ENCODE data around the gene SALL4.

The SALL4 gene

DNA sequence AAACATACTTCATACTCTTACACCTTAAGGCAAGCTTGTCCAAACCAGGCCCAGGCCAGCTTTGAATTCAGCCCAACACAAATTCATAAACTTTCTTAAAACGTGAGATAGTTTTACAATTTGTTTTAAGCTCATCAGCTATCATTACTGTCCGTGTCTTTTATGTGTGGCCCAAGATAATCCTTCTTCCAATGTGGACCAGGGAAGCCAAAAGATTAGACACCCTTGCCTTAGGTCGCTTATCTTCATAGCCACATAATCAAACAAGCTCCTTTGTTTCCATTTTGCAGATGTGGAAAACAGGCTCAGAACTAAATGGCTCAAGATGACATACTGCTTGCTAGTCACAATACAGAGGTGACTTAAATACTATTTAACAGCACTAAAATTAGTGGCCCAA is 6.0 kb downstream of the SALL4 start:
- H3K36me3 ChIP-seq (ENCODE audit: control insufficient read depth, insufficient read depth, low read length): peaks cover 13% of the 10 kb centered on the region

DNA sequence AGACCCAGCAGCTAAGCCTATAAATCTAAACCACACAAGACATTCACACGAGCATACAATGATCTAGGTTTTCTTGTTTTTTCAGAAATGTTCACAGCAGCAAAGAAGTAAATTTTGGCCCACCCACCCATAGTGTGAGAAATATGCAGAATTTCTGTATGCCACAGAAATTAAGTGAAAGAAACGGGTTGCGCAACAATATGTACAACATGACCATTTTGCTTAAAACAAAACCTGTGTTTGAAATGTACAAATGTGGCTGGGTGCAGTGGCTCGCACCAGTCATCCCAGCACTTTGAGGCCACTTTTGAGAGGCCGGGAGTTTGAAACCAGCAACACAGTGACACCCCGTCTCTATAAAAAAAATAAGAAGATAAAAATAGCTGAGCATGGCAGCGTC is 9.4 kb downstream of the SALL4 start:
- Histone ChIP-seq H4K8ac (ENCODE audit: low read depth, low read length) (no peak overlapping the region), H3K27me3 (ENCODE audit: insufficient read depth, low read length, poor library complexity) (no peaks in the 10 kb centered on the region), H3K4me3 (ENCODE audit: low read length) (no peak overlapping the region), H3K36me3 (ENCODE audit: control insufficient read depth, insufficient read depth, low read length) (peaks cover 32% of the 10 kb centered on the region), H3K79me1 (ENCODE audit: low read length) (peaks cover 20% of the 10 kb centered on the region), H3K9ac (ENCODE audit: low read length) (no peak overlapping the region), H2AK5ac (ENCODE audit: low read length) (no peak overlapping the region), H3K4me1 (ENCODE audit: control insufficient read depth, low read depth, low read length) (peaks cover 13% of the 10 kb centered on the region), H3K23ac (ENCODE audit: low read length) (no peak overlapping the region), H2BK15ac (replicated peaks; ENCODE audit: low read depth) (no peak overlapping the region), H3K27ac (ENCODE audit: low read depth, low read length) (no peak overlapping the region), H4K5ac (ENCODE audit: low read length) (no peak overlapping the region), H3K18ac (ENCODE audit: low read length) (no peak overlapping the region), H3K56ac (ENCODE audit: low read length) (no peak overlapping the region), H2BK120ac (ENCODE audit: low read depth, low read length) (no peak overlapping the region), H3K4ac (ENCODE audit: low read depth, low read length) (no peak overlapping the region), H3K79me2 (ENCODE audit: control insufficient read depth, insufficient read depth, low read length) (peaks cover 80% of the 10 kb centered on the region), H3K4me2 (ENCODE audit: low read length) (no peak overlapping the region), H2BK5ac (ENCODE audit: low read length) (no peak overlapping the region)
- DNase-seq: no peak
- no CpG with 5 or more reads among the region's 7 CpGs for WGBS (ENCODE audit: extremely low coverage, insufficient coverage, low lambda C conversion rate)

More for the DNA sequence above, 6.0 kb downstream of the SALL4 start:
- Histone ChIP-seq H3K4me3 (ENCODE audit: low read length) (no peak overlapping the region), H2AK5ac (ENCODE audit: low read length) (no peak overlapping the region), H2BK120ac (ENCODE audit: low read depth, low read length) (no peak overlapping the region), H4K5ac (ENCODE audit: low read length) (no peak overlapping the region), H3K23ac (ENCODE audit: low read length) (no peak overlapping the region), H3K9ac (ENCODE audit: low read length) (peak overlapping the region; percentile 1), H3K4ac (ENCODE audit: low read depth, low read length) (no peak overlapping the region), H3K18ac (ENCODE audit: low read length) (no peak overlapping the region), H3K4me2 (ENCODE audit: low read length) (no peak overlapping the region), H3K4me1 (ENCODE audit: control insufficient read depth, low read depth, low read length) (peaks cover 13% of the 10 kb centered on the region), H3K56ac (ENCODE audit: low read length) (peak overlapping the region; percentile 1), H4K8ac (ENCODE audit: low read depth, low read length) (no peak overlapping the region), H3K79me2 (ENCODE audit: control insufficient read depth, insufficient read depth, low read length) (peaks cover 86% of the 10 kb centered on the region), H3K27ac (ENCODE audit: low read depth, low read length) (no peak overlapping the region), H2BK5ac (ENCODE audit: low read length) (no peak overlapping the region), H2BK15ac (replicated peaks; ENCODE audit: low read depth) (no peak overlapping the region), H3K27me3 (ENCODE audit: insufficient read depth, low read length, poor library complexity) (no peaks in the 10 kb centered on the region), H3K79me1 (ENCODE audit: low read length) (peaks cover 5% of the 10 kb centered on the region)
- peak; percentile 28 for DNase-seq
- WGBS (ENCODE audit: extremely low coverage, insufficient coverage, low lambda C conversion rate): no CpG with 5 or more reads among the region's 3 CpGs

DNA sequence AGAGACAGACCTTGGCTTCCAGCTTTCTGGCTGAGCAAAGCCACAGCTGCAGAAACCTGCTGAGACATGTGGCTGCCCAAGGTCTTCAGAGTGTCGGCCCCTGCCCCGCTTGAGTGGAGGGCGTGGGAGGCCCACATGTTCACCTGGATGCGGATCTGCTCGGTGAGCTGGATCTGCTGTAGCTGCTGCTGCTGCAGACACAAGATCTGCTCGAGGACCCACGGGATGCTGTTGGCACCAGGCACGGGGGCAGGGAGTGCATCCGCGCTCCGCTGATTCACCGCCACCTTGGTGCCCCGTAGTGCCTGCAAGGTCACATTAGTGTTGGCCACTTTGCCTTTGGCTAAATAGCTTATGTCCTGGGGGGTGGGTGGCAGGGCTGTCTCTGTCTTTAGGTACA is 10.7 kb downstream of the SALL4 start:
- Histone ChIP-seq H4K5ac (ENCODE audit: low read length) (no peak overlapping the region), H3K27ac (ENCODE audit: low read depth, low read length) (no peak overlapping the region), H3K79me1 (ENCODE audit: low read length) (peaks cover 21% of the 10 kb centered on the region), H3K4me3 (ENCODE audit: low read length) (no peak overlapping the region), H3K4me1 (ENCODE audit: control insufficient read depth, low read depth, low read length) (peaks cover 13% of the 10 kb centered on the region), H3K27me3 (ENCODE audit: insufficient read depth, low read length, poor library complexity) (no peaks in the 10 kb centered on the region), H3K18ac (ENCODE audit: low read length) (no peak overlapping the region), H4K8ac (ENCODE audit: low read depth, low read length) (no peak overlapping the region), H3K23ac (ENCODE audit: low read length) (no peak overlapping the region), H2BK120ac (ENCODE audit: low read depth, low read length) (no peak overlapping the region), H3K4me2 (ENCODE audit: low read length) (no peak overlapping the region), H3K36me3 (ENCODE audit: control insufficient read depth, insufficient read depth, low read length) (peaks cover 32% of the 10 kb centered on the region), H3K9ac (ENCODE audit: low read length) (no peak overlapping the region), H3K56ac (ENCODE audit: low read length) (no peak overlapping the region), H2BK15ac (replicated peaks; ENCODE audit: low read depth) (no peak overlapping the region), H2BK5ac (ENCODE audit: low read length) (no peak overlapping the region), H3K4ac (ENCODE audit: low read depth, low read length) (no peak overlapping the region), H2AK5ac (ENCODE audit: low read length) (no peak overlapping the region), H3K79me2 (ENCODE audit: control insufficient read depth, insufficient read depth, low read length) (peaks cover 81% of the 10 kb centered on the region)
- DNase-seq: no peak
- WGBS (ENCODE audit: extremely low coverage, insufficient coverage, low lambda C conversion rate): no CpG with 5 or more reads among the region's 13 CpGs

DNA sequence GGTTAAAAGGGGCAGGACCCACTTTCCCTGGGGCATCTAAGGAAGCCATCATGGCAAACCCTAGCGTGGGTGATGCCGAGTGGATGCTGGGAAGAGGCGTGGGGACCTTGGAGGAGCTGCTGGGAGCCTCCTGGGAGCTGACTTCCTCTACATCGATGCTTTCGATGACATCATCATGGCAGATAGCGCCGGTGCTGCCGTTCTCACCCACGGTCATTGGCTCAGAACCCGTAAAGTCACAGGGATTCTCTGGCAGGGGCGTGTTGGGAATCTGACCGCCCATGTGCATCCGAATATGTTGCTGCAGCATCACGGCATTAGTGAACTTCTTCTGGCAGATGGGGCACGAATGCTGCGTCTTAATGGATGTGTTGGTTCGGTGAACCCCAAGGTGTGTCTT is 12.1 kb downstream of the SALL4 start:
- no peak overlapping the region for H3K4ac ChIP-seq (ENCODE audit: low read depth, low read length)
- no peak overlapping the region for H3K4me2 ChIP-seq (ENCODE audit: low read length)
- H4K8ac ChIP-seq (ENCODE audit: low read depth, low read length): no peak overlapping the region
- H3K9ac ChIP-seq (ENCODE audit: low read length): no peak overlapping the region
- H2BK15ac ChIP-seq (replicated peaks; ENCODE audit: low read depth): no peak overlapping the region
- H3K79me2 ChIP-seq (ENCODE audit: control insufficient read depth, insufficient read depth, low read length): peaks cover 72% of the 10 kb centered on the region
- H3K27me3 ChIP-seq (ENCODE audit: insufficient read depth, low read length, poor library complexity): no peaks in the 10 kb centered on the region
- no peak overlapping the region for H3K18ac ChIP-seq (ENCODE audit: low read length)
- no peak overlapping the region for H4K5ac ChIP-seq (ENCODE audit: low read length)
- H3K4me3 ChIP-seq (ENCODE audit: low read length): no peak overlapping the region
- no CpG with 5 or more reads among the region's 17 CpGs for WGBS (ENCODE audit: extremely low coverage, insufficient coverage, low lambda C conversion rate)
- no peak for DNase-seq
- H3K56ac ChIP-seq (ENCODE audit: low read length): no peak overlapping the region
- H2AK5ac ChIP-seq (ENCODE audit: low read length): no peak overlapping the region
- H3K23ac ChIP-seq (ENCODE audit: low read length): no peak overlapping the region
- peaks cover 23% of the 10 kb centered on the region for H3K79me1 ChIP-seq (ENCODE audit: low read length)
- peaks cover 9% of the 10 kb centered on the region for H3K4me1 ChIP-seq (ENCODE audit: control insufficient read depth, low read depth, low read length)
- no peak overlapping the region for H3K27ac ChIP-seq (ENCODE audit: low read depth, low read length)
- H3K36me3 ChIP-seq (ENCODE audit: control insufficient read depth, insufficient read depth, low read length): peaks cover 35% of the 10 kb centered on the region
- no peak overlapping the region for H2BK120ac ChIP-seq (ENCODE audit: low read depth, low read length)
- no peak overlapping the region for H2BK5ac ChIP-seq (ENCODE audit: low read length)

DNA sequence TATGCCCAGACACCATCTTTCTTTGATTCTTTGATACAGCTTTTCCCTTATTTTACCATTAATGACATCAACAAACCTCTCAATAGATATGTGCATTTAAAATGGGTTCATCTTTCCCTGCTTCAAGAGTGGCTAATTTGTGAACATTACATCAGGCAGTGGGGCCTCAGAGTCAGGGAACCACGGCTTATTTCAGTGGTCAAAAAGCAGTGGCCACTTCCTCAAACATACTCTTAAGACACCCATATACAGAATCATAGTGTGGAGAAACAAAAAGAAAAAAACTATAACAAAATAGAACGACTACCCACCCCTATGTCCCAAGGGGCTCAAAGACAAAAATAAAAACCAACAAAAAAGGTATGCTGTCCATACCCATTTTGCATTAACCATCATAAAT is 12.9 kb downstream of the SALL4 start:
- H3K36me3 ChIP-seq (ENCODE audit: control insufficient read depth, insufficient read depth, low read length): peaks cover 36% of the 10 kb centered on the region
- H3K79me2 ChIP-seq (ENCODE audit: control insufficient read depth, insufficient read depth, low read length): peaks cover 65% of the 10 kb centered on the region
- H3K27me3 ChIP-seq (ENCODE audit: insufficient read depth, low read length, poor library complexity): no peaks in the 10 kb centered on the region
- H3K79me1 ChIP-seq (ENCODE audit: low read length): peaks cover 23% of the 10 kb centered on the region
- H3K4me1 ChIP-seq (ENCODE audit: control insufficient read depth, low read depth, low read length): peaks cover 6% of the 10 kb centered on the region
- no peak overlapping the region for H4K5ac ChIP-seq (ENCODE audit: low read length)
- H3K18ac ChIP-seq (ENCODE audit: low read length): no peak overlapping the region
- H3K27ac ChIP-seq (ENCODE audit: low read depth, low read length): no peak overlapping the region
- no peak overlapping the region for H3K4me3 ChIP-seq (ENCODE audit: low read length)
- H3K4me2 ChIP-seq (ENCODE audit: low read length): no peak overlapping the region
- H2BK15ac ChIP-seq (replicated peaks; ENCODE audit: low read depth): no peak overlapping the region
- H2BK5ac ChIP-seq (ENCODE audit: low read length): no peak overlapping the region
- no peak overlapping the region for H3K23ac ChIP-seq (ENCODE audit: low read length)
- no CpG with 5 or more reads among the region's 2 CpGs for WGBS (ENCODE audit: extremely low coverage, insufficient coverage, low lambda C conversion rate)
- H2AK5ac ChIP-seq (ENCODE audit: low read length): no peak overlapping the region
- no peak overlapping the region for H3K56ac ChIP-seq (ENCODE audit: low read length)
- H4K8ac ChIP-seq (ENCODE audit: low read depth, low read length): no peak overlapping the region
- no peak overlapping the region for H3K4ac ChIP-seq (ENCODE audit: low read depth, low read length)
- no peak for DNase-seq
- H2BK120ac ChIP-seq (ENCODE audit: low read depth, low read length): no peak overlapping the region
- no peak overlapping the region for H3K9ac ChIP-seq (ENCODE audit: low read length)

DNA sequence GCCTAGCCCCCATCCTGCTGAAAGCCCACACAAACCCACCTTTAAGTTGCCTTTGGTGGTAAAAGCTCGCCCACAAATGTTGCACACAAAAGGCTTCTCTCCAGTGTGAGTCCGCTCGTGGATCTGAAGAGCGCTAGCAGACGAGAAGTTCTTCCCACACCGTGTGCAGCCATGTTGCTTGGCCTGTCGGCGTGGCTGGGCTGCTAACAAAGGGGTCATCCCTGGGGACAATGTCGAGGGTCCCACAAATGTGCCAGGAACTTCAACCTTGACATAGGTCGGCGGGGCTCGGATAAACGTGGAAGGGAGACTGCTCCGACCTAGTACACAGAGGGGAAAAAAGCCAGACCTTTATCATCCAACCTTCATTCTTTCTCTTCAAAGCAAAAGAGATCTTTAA is 13.5 kb downstream of the SALL4 start:
- Histone ChIP-seq H2AK5ac (ENCODE audit: low read length) (no peak overlapping the region), H3K27me3 (ENCODE audit: insufficient read depth, low read length, poor library complexity) (no peaks in the 10 kb centered on the region), H2BK5ac (ENCODE audit: low read length) (no peak overlapping the region), H3K18ac (ENCODE audit: low read length) (no peak overlapping the region), H2BK120ac (ENCODE audit: low read depth, low read length) (no peak overlapping the region), H3K79me2 (ENCODE audit: control insufficient read depth, insufficient read depth, low read length) (peaks cover 64% of the 10 kb centered on the region), H3K4me3 (ENCODE audit: low read length) (no peak overlapping the region), H2BK15ac (replicated peaks; ENCODE audit: low read depth) (no peak overlapping the region), H3K9ac (ENCODE audit: low read length) (no peak overlapping the region), H3K36me3 (ENCODE audit: control insufficient read depth, insufficient read depth, low read length) (peaks cover 39% of the 10 kb centered on the region), H3K79me1 (ENCODE audit: low read length) (peaks cover 23% of the 10 kb centered on the region), H4K8ac (ENCODE audit: low read depth, low read length) (no peak overlapping the region), H3K23ac (ENCODE audit: low read length) (no peak overlapping the region), H3K56ac (ENCODE audit: low read length) (no peak overlapping the region), H3K4me1 (ENCODE audit: control insufficient read depth, low read depth, low read length) (peaks cover 3% of the 10 kb centered on the region), H4K5ac (ENCODE audit: low read length) (no peak overlapping the region), H3K4me2 (ENCODE audit: low read length) (no peak overlapping the region), H3K27ac (ENCODE audit: low read depth, low read length) (no peak overlapping the region), H3K4ac (ENCODE audit: low read depth, low read length) (no peak overlapping the region)
- DNase-seq: no peak
- no CpG with 5 or more reads among the region's 14 CpGs for whole genome bisulfite sequencing (ENCODE audit: extremely low coverage, insufficient coverage, low lambda C conversion rate)
